ENCODE data around the gene SLC22A7.

The SLC22A7 gene

GRCh38 chr6:43308101-43308989, 10.3 kb downstream of the SLC22A7 start, which contains the start of gene CRIP3:
CRIP3 (minus strand) TSS chr6:43308826; CDS start chr6:43308792, 34 bp downstream.
- peaks cover 2% of the 10 kb centered on the region for H3K4me1 Mint-ChIP-seq (ENCODE audit: low read depth)
- H3K36me3 Mint-ChIP-seq (ENCODE audit: low read depth): no peaks in the 10 kb centered on the region
- DNase-seq (ENCODE audit: low spot score): peak; percentile 40
- peaks cover 10% of the 10 kb centered on the region for H3K27me3 Mint-ChIP-seq (ENCODE audit: low read depth)
- peak within 1 kb of the TSS; percentile 79 for H3K4me3 Mint-ChIP-seq
- H3K9me3 Mint-ChIP-seq: no peaks in the 10 kb centered on the region
- H3K27ac Mint-ChIP-seq: no peak within 1 kb of the TSS

- Mint-ChIP-seq H3K27me3 (ENCODE audit: low read depth) (peaks cover 11% of the 10 kb centered on the region), H3K4me3 (peak overlapping the region; percentile 79), H3K9me3 (no peaks in the 10 kb centered on the region), H3K4me1 (ENCODE audit: low read depth) (peaks cover 2% of the 10 kb centered on the region), H3K36me3 (ENCODE audit: low read depth) (no peaks in the 10 kb centered on the region), H3K27ac (no peak overlapping the region)
- no peak for DNase-seq (ENCODE audit: low spot score)
These were observed 11.0 kb downstream of the SLC22A7 start for GRCh38 chr6:43308990-43309477.

GRCh38 chr6:43310134-43310533, 12.1 kb downstream of the SLC22A7 start:
- H3K27ac Mint-ChIP-seq: no peak overlapping the region
- no peak for DNase-seq (ENCODE audit: low spot score)
- peaks cover 2% of the 10 kb centered on the region for H3K4me1 Mint-ChIP-seq (ENCODE audit: low read depth)
- no peaks in the 10 kb centered on the region for H3K36me3 Mint-ChIP-seq (ENCODE audit: low read depth)
- no peaks in the 10 kb centered on the region for H3K9me3 Mint-ChIP-seq
- peaks cover 17% of the 10 kb centered on the region for H3K27me3 Mint-ChIP-seq (ENCODE audit: low read depth)
- no peak overlapping the region for H3K4me3 Mint-ChIP-seq

DNA sequence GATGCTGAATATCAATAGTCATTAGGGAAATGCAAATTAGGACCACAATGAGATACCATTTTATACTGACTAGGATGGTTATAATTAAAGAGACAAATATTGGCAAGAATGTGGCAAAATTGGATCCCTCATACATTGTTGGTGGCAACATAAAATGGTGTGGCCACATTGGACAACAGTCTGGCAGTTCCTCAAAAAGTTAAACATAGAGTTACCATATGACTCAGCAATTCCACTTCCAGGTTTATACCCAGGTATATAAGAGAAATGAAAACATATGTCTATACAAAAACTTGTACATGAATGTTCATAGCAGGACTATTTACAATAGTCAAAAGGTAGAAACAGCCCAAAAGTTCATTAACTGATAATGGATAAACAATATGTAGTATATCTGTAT, 12.6 kb downstream of the SLC22A7 start:
- Mint-ChIP-seq H3K9me3 (no peaks in the 10 kb centered on the region), H3K4me1 (ENCODE audit: low read depth) (peaks cover 4% of the 10 kb centered on the region), H3K4me3 (no peak overlapping the region), H3K27me3 (ENCODE audit: low read depth) (peaks cover 20% of the 10 kb centered on the region), H3K27ac (no peak overlapping the region), H3K36me3 (ENCODE audit: low read depth) (no peaks in the 10 kb centered on the region)
- no peak for DNase-seq (ENCODE audit: low spot score)

- no peaks in the 10 kb centered on the region for H3K36me3 Mint-ChIP-seq (ENCODE audit: low read depth)
- no peak overlapping the region for H3K4me3 Mint-ChIP-seq
- no peaks in the 10 kb centered on the region for H3K9me3 Mint-ChIP-seq
- H3K27ac Mint-ChIP-seq: no peak overlapping the region
- peaks cover 23% of the 10 kb centered on the region for H3K27me3 Mint-ChIP-seq (ENCODE audit: low read depth)
- DNase-seq (ENCODE audit: low spot score): no peak
- peaks cover 4% of the 10 kb centered on the region for H3K4me1 Mint-ChIP-seq (ENCODE audit: low read depth)
These were observed 13.6 kb downstream of the SLC22A7 start for GRCh38 chr6:43311666-43312065.

DNA sequence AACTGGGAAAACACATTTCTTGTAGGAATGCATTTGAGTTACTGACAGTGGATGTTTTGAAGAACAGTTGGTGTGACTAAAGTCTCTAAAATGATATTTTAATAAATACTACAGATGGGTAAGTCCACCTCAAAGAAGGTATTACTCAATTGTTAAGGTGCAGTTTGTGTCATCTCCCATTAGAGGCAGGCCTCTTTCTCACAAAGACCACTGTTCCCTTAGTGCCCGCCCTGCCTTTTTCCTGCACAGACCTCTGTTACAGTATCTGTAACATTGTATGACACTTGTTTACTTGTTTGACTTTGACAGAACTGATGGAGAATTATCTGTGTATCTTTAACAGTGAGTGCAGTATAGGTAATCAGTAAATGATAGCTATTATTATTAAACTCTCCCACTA, 15.8 kb downstream of the SLC22A7 start:
- Mint-ChIP-seq H3K27me3 (ENCODE audit: low read depth) (peaks cover 31% of the 10 kb centered on the region), H3K4me1 (ENCODE audit: low read depth) (peaks cover 2% of the 10 kb centered on the region), H3K4me3 (no peak overlapping the region), H3K36me3 (ENCODE audit: low read depth) (no peaks in the 10 kb centered on the region), H3K9me3 (no peaks in the 10 kb centered on the region), H3K27ac (no peak overlapping the region)
- no peak for DNase-seq (ENCODE audit: low spot score)

- no peaks in the 10 kb centered on the region for H3K36me3 Mint-ChIP-seq (ENCODE audit: low read depth)
- H3K27me3 Mint-ChIP-seq (ENCODE audit: low read depth): peaks cover 25% of the 10 kb centered on the region
- H3K4me3 Mint-ChIP-seq: no peak overlapping the region
- DNase-seq (ENCODE audit: low spot score): no peak
- H3K4me1 Mint-ChIP-seq (ENCODE audit: low read depth): peaks cover 2% of the 10 kb centered on the region
- H3K9me3 Mint-ChIP-seq: no peaks in the 10 kb centered on the region
- H3K27ac Mint-ChIP-seq: no peak overlapping the region
These were observed 20.0 kb downstream of the SLC22A7 start for GRCh38 chr6:43318011-43318410.

DNA sequence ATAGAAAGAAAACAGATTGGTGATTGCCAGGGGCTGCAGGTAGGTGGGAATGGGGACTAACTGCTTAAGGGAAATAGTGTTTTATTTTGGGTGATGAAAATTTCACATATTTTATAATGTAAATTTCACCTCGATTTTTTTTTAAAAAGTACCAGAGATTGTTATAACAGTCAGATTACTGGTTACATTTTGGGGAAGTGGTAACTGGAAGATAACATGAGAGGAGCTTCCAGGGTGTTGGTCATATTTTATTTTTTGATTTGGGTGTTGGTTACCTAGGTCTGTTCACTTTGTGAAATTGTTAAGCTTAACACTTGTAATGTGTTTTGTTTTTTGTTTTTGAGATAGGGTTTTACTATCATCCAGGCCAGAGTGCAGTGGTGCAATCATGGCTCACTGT, 27.8 kb downstream of the SLC22A7 start:
- H3K27ac Mint-ChIP-seq: no peak overlapping the region
- no peak overlapping the region for H3K4me3 Mint-ChIP-seq
- H3K9me3 Mint-ChIP-seq: no peaks in the 10 kb centered on the region
- peaks cover 11% of the 10 kb centered on the region for H3K27me3 Mint-ChIP-seq (ENCODE audit: low read depth)
- DNase-seq (ENCODE audit: low spot score): no peak
- no peaks in the 10 kb centered on the region for H3K4me1 Mint-ChIP-seq (ENCODE audit: low read depth)
- H3K36me3 Mint-ChIP-seq (ENCODE audit: low read depth): no peaks in the 10 kb centered on the region

DNA sequence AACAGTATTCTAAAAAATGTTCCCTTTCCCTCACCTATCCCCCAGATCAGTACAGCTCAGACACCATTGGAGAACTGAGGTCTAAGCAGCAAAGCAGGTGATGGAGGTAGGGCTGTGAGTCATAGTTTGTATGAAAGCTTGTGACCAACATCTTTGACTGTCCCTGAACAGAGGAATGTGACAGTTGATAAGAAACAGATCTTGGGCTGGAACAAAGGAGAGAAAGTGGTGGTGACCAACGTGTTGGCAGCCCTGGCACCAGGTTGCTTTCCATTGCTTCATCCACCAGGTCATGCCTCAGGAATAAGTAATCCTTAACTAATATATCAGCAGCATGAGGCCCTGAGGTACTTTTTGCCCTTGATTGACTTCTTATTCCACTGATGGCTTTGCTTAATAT, 30.5 kb downstream of the SLC22A7 start:
- Mint-ChIP-seq H3K27me3 (ENCODE audit: low read depth) (peaks cover 8% of the 10 kb centered on the region), H3K36me3 (ENCODE audit: low read depth) (no peaks in the 10 kb centered on the region), H3K4me1 (ENCODE audit: low read depth) (peaks cover 13% of the 10 kb centered on the region), H3K9me3 (no peaks in the 10 kb centered on the region), H3K27ac (no peak overlapping the region), H3K4me3 (no peak overlapping the region)
- no peak for DNase-seq (ENCODE audit: low spot score)

GRCh38 chr6:43331470-43331869, 33.4 kb downstream of the SLC22A7 start:
- no peak overlapping the region for H3K27ac Mint-ChIP-seq

GRCh38 chr6:43331891-43332290, 33.8 kb downstream of the SLC22A7 start:
- no peak for DNase-seq (ENCODE audit: low spot score)
- Mint-ChIP-seq H3K9me3 (no peaks in the 10 kb centered on the region), H3K4me3 (no peak overlapping the region), H3K27ac (no peak overlapping the region), H3K4me1 (ENCODE audit: low read depth) (peaks cover 13% of the 10 kb centered on the region), H3K27me3 (ENCODE audit: low read depth) (peaks cover 4% of the 10 kb centered on the region), H3K36me3 (ENCODE audit: low read depth) (no peaks in the 10 kb centered on the region)

More at GRCh38 chr6:43331470-43331869, 33.4 kb downstream of the SLC22A7 start:
- DNase-seq (ENCODE audit: low spot score): no peak
- H3K4me1 Mint-ChIP-seq (ENCODE audit: low read depth): peaks cover 13% of the 10 kb centered on the region
- peaks cover 4% of the 10 kb centered on the region for H3K27me3 Mint-ChIP-seq (ENCODE audit: low read depth)
- no peak overlapping the region for H3K4me3 Mint-ChIP-seq
- H3K36me3 Mint-ChIP-seq (ENCODE audit: low read depth): no peaks in the 10 kb centered on the region
- no peaks in the 10 kb centered on the region for H3K9me3 Mint-ChIP-seq

- peaks cover 4% of the 10 kb centered on the region for H3K27me3 Mint-ChIP-seq (ENCODE audit: low read depth)
- H3K9me3 Mint-ChIP-seq: no peaks in the 10 kb centered on the region
- peaks cover 20% of the 10 kb centered on the region for H3K4me1 Mint-ChIP-seq (ENCODE audit: low read depth)
- peaks cover 8% of the 10 kb centered on the region for H3K36me3 Mint-ChIP-seq (ENCODE audit: low read depth)
- H3K4me3 Mint-ChIP-seq: no peak overlapping the region
- H3K27ac Mint-ChIP-seq: no peak overlapping the region
- no peak for DNase-seq (ENCODE audit: low spot score)
These were observed 36.5 kb downstream of the SLC22A7 start for GRCh38 chr6:43334466-43335095.

DNA sequence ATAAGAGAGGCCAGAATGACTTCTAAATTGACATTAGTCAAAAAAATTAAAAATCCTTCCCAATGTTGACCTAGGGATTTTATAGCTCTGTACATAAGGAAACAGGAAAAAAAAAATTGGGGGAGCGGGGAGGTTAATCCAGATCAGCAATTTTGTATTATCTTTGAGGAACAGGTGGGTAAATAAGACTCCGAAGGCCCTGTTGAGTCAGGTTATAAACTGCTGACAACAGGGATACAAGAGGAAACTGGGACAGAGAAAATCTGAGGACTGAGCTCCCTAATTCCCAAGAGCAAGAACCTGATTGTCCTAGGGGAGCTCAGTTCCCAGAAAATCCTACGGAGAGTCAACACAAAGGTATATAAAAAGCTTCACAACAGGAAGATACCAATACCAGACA, 37.4 kb downstream of the SLC22A7 start:
- H3K36me3 Mint-ChIP-seq (ENCODE audit: low read depth): peaks cover 14% of the 10 kb centered on the region
- no peak overlapping the region for H3K4me3 Mint-ChIP-seq
- DNase-seq (ENCODE audit: low spot score): no peak
- H3K9me3 Mint-ChIP-seq: no peaks in the 10 kb centered on the region
- H3K27me3 Mint-ChIP-seq (ENCODE audit: low read depth): peaks cover 4% of the 10 kb centered on the region
- H3K27ac Mint-ChIP-seq: no peak overlapping the region
- peaks cover 20% of the 10 kb centered on the region for H3K4me1 Mint-ChIP-seq (ENCODE audit: low read depth)

DNA sequence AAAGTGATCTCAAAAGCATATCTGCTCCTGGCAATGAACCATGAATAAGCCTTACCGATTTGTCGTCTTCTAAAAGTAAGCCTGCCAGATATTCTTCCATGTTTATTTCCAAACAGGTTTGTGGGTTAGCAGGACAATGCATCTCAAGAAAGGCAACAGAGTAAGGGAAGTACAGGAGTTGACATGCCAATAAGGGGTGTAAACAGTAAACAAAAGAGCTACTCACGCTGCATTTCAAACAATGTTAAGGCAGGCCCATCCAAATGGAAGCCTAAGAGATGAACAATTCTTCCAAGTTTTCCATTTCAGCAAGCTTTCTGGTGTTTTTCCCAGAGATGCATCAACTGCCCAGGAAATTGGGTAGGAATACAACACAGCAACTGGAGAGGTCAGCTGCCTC, 38.3 kb downstream of the SLC22A7 start:
- H3K4me1 Mint-ChIP-seq (ENCODE audit: low read depth): peaks cover 15% of the 10 kb centered on the region
- peaks cover 4% of the 10 kb centered on the region for H3K27me3 Mint-ChIP-seq (ENCODE audit: low read depth)
- no peaks in the 10 kb centered on the region for H3K9me3 Mint-ChIP-seq
- peaks cover 21% of the 10 kb centered on the region for H3K36me3 Mint-ChIP-seq (ENCODE audit: low read depth)
- no peak overlapping the region for H3K27ac Mint-ChIP-seq
- DNase-seq (ENCODE audit: low spot score): no peak
- H3K4me3 Mint-ChIP-seq: no peak overlapping the region

All from T-helper 2 cell treated with Interferon-gamma antibody and Interleukin-4, amounts not matched to agents 5 μg/mL and 100 μg/mL, for 36 hours (primary cell).